GM19328 (cell line): Measurements from ENCODE around the gene ITPRIPL1.

ENCODE experiments used
- ATAC-seq: cut with Tn5 transposase; IDR thresholded peaks from one replicate; pipeline ENCODE4 v1.9.1; 2021; ENCODE audit warnings: mild to moderate bottlenecking, moderate library complexity; ENCODE audit not compliant: unreplicated experiment

Gene ITPRIPL1

DNA sequence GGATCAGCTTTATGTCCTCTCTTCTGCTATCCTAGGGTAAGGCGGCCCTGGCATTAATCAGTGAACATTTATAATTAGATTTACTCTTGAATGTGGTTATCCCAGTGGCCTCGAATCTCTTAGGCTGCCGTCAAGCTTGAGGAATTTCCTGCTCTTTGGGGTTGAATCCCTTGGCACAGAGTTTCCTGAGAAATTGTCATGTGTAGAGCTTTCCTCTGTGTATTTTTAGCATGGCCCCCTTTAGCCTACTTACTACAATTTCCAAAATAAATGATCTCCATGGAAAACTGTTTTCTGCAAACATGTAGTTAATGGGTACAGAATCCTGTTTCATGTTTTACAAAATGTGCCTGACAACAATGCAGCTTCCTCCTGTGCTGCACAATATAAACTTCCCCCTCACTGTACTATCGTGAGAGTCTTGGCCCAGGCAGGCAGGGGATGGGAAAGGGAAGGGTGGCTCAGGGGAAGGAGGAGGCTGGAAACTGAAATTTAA, 28.5 kb downstream of the ITPRIPL1 start:
- ATAC-seq, result no peak

DNA sequence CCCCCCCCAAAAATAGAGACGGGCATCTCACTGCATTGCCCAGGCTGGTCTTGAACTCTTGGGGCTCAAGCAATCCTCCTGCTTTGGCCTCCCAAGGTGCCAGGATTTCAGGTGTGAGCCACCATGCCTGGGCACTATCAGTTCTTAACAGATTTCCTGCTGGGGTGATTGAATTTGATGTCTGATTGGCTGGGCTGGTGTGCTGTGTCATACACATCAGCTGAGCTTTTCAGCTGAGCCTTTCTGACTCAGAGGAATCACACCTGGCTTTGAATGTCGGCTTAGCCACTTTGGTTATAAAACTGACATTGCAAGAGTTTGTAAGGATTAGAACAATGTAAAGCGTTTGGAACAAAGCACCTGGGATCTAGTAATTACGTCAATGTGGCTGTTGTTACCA, 29.4 kb downstream of the ITPRIPL1 start:
- no peak for ATAC-seq

DNA sequence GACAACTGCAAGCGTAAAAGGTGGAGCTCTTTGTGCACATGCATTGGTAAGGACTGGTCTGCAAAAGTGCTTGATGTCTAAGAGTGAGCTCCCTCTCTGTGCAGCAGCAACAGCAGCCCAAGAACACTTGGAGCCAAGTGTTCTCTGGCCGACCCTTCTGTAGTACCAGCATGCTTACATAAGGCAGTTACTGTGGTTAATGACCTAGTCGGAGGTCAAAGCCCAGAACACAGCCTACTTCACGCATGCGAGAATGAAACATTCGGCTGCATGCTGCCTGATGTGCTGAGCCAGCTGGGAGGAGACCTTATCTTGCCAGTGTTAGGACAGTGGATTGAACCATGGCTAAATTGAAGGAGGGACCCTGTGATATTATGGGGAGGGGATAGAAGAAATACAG, 31.8 kb downstream of the ITPRIPL1 start:
- no peak for ATAC-seq

DNA sequence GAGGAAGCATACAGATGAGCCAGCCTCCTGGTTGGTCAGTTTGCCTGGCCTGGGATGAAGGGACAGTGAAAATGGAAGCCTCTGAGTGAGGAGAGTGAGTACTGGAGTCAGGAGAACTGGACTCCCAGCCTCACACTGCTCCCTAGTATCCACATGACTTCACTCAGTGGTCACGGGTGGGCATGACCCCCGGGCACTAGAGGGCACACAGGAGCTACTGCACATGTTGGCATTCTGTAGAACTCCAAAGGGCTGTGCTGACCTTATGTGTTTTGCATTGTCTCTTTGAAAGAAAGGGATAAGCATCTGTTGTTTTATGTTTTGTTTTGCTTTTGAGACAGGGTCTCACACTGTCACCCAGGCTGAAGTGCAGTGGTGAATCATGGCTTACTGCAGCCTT, 34.2 kb downstream of the ITPRIPL1 start:
- ATAC-seq, result no peak

DNA sequence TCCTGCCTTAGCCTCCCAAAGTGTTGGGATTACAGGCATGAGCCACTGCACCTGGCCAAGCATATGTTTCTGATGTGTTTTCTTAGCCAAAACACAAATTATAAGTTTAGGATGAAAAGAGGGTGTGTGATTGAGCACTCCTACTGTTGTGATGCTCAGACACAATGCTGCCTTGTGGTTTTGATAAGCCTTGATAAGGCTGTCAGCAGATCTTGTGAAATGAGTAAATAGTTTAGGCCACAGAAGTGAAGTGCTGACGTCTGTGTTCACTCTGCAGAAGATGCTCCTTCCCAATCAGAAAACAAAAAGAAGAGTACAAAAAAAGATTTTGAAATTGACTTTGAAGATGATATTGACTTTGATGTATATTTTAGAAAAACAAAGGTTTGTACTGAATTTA, 34.7 kb downstream of the ITPRIPL1 start:
- ATAC-seq, result no peak

DNA sequence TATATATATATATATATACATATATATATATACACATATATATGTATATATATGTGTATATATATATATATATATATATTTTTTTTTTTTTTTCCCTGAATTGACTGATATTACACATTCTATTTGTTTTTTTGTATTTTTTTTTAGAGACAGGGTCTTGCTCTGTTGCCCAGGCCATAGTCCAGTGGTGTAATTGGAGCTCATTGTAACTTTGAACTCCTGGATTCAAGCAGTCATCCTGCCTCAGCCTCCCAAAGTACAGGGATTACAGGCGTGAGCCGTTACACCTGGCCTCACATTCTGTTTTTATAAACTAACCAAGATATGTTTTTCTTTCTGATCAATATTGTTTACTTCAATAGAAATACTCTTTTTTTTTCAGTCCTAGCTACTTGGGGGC, 36.6 kb downstream of the ITPRIPL1 start:
- no peak for ATAC-seq

DNA sequence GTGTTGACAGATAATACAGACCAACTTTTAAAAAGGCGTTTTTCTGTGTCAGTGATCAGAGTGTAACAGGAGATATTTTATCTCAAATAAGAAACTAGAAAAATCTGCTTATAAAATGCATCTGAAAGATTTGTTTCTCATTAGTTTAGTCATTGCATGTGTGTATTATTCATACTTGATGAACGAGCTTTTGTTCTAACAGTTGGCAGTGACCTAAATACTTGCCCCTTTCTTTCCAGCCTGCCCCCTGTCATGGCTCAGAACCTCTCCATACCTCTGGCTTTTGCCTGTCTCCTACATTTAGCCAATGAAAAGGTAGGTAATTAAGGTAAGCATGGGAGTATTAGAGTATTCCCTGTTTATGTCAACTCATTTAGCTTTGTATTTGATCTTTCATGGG, 44.1 kb downstream of the ITPRIPL1 start:
- no peak for ATAC-seq

DNA sequence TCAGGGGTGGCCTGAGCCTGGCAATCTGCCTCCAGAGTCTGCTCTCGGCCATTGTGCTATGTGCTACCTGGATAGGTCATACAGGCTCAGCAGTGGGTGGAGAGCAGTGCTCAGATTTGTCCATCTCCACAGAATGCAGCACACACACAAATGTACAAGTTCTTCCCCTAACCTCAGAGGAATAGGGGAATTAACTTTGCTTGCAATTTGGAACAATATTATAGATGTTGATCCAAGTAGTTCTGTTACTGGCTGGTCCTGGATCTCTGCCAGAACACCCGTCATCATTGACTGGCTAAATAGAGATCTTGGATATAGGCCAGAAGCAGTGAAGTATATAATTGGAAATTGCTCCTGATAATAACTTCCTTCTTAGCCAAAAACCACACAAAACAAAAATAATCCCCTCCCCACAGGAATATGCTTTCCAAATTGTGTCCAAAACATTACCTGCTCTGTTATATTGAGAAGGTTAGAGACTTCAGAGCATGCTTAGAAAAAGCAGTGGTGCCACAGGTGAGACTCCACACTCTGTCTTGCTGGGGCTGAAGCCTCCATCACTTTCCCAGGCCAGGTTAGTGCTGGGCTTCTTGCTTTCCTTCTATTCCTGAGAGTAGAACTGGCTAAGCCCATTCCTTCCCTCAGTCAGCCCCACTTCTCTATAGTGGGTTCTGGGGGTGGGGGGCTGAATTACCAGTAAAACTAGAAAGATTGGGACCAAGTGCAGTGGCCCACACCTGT, 49.3 kb downstream of the ITPRIPL1 start:
- no peak for ATAC-seq
